Mesendoderm (in vitro differentiated cells): Measurements from ENCODE around the gene SURF4.

ENCODE experiments used
- DNase-seq: peaks from one replicate; pipeline ENCODE4 v3.0.0; 2013
- H2AK5ac ChIP-seq: 2 replicates; pipeline ENCODE4 v1.6.1; 2013; ENCODE audit warnings: low read length, inconsistent platforms
- H2BK120ac ChIP-seq: 2 replicates; pipeline ENCODE4 v1.6.1; 2013; ENCODE audit warnings: low read depth, mild to moderate bottlenecking, low read length, moderate library complexity, mixed read lengths
- H2BK15ac ChIP-seq: replicated peaks from 2 replicates; pipeline ENCODE4 v1.6.1; 2013; ENCODE audit warnings: low read depth, mild to moderate bottlenecking, moderate library complexity
- H2BK5ac ChIP-seq: 2 replicates; pipeline ENCODE4 v1.6.1; 2013; ENCODE audit warnings: low read length, inconsistent platforms
- H3K18ac ChIP-seq: 2 replicates; pipeline ENCODE4 v1.6.1; 2013; ENCODE audit warnings: mild to moderate bottlenecking, low read length, mixed read lengths
- H3K23ac ChIP-seq: one replicate; pipeline ENCODE4 v1.6.1; 2013; ENCODE audit warnings: low read length
- H3K27ac ChIP-seq: 2 replicates; pipeline ENCODE4 v1.5.1; 2013; ENCODE audit warnings: low read depth, mild to moderate bottlenecking, inconsistent platforms, low read length, moderate library complexity
- H3K27me3 ChIP-seq: 2 replicates; pipeline ENCODE4 v1.6.1; 2013; ENCODE audit warnings: low read length, control low read depth, mild to moderate bottlenecking, inconsistent platforms; ENCODE audit not compliant: insufficient read depth, poor library complexity
- H3K36me3 ChIP-seq: 2 replicates; pipeline ENCODE4 v1.6.1; 2013; ENCODE audit warnings: low read length, inconsistent platforms; ENCODE audit not compliant: control insufficient read depth, insufficient read depth
- H3K4ac ChIP-seq: one replicate; pipeline ENCODE4 v1.6.1; 2013; ENCODE audit warnings: low read depth, mild to moderate bottlenecking, low read length, moderate library complexity
- H3K4me1 ChIP-seq: 2 replicates; pipeline ENCODE4 v1.6.1; 2013; ENCODE audit warnings: low read depth, low read length, inconsistent platforms; ENCODE audit not compliant: control insufficient read depth
- H3K4me2 ChIP-seq: 2 replicates; pipeline ENCODE4 v1.6.1; 2013; ENCODE audit warnings: low read length
- H3K4me3 ChIP-seq: 2 replicates; pipeline ENCODE4 v1.5.1; 2013; ENCODE audit warnings: mild to moderate bottlenecking, low read length
- H3K56ac ChIP-seq: one replicate; pipeline ENCODE4 v1.6.1; 2013; ENCODE audit warnings: low read length
- H3K79me1 ChIP-seq: 2 replicates; pipeline ENCODE4 v1.6.1; 2013; ENCODE audit warnings: low read length, inconsistent platforms
- H3K79me2 ChIP-seq: 2 replicates; pipeline ENCODE4 v1.6.1; 2013; ENCODE audit warnings: mild to moderate bottlenecking, low read length; ENCODE audit not compliant: control insufficient read depth, insufficient read depth
- H3K9ac ChIP-seq: 2 replicates; pipeline ENCODE4 v1.6.1; 2013; ENCODE audit warnings: low read length, inconsistent platforms
- H4K5ac ChIP-seq: one replicate; pipeline ENCODE4 v1.6.1; 2013; ENCODE audit warnings: low read length
- H4K8ac ChIP-seq: one replicate; pipeline ENCODE4 v1.6.1; 2013; ENCODE audit warnings: low read depth, mild to moderate bottlenecking, control low read depth, low read length, moderate library complexity
- WGBS: extraction: QIAGEN DNeasy Blood & Tissue Kit; methylation state at CpG from one replicate; pipeline ENCODE4 v1.1.7; 2013; ENCODE audit warnings: low lambda C conversion rate, missing lambda C conversion rate; ENCODE audit not compliant: insufficient coverage; ENCODE audit errors: extremely low coverage; 5-methylcytosine and 5-hydroxymethylcytosine counted together

SURF4 gene

GRCh38 chr9:133347515-133347984 is 28.3 kb downstream of the SURF4 start:
- Histone ChIP-seq H3K4ac (peak overlapping the region; percentile 82), H2AK5ac (no peak overlapping the region), H3K56ac (peak overlapping the region; percentile 96), H2BK15ac (no peak overlapping the region), H3K9ac (peak overlapping the region; percentile 90), H3K27me3 (no peaks in the 10 kb centered on the region), H4K8ac (no peak overlapping the region), H3K18ac (peak overlapping the region; percentile 93), H2BK5ac (peak overlapping the region; percentile 31), H2BK120ac (peak overlapping the region; percentile 40), H3K4me2 (peak overlapping the region; percentile 29), H3K23ac (peak overlapping the region; percentile 76), H3K36me3 (peaks cover 30% of the 10 kb centered on the region), H3K4me3 (peak overlapping the region; percentile 90), H3K79me1 (peaks cover 29% of the 10 kb centered on the region), H4K5ac (no peak overlapping the region), H3K4me1 (no peaks in the 10 kb centered on the region), H3K79me2 (peaks cover 43% of the 10 kb centered on the region), H3K27ac (peak overlapping the region; percentile 54)
- DNase-seq: peak; percentile 50
- no CpG with 5 or more reads among the region's 41 CpGs for WGBS

- Histone ChIP-seq H2BK15ac (no peak overlapping the region), H3K4ac (no peak overlapping the region), H3K4me2 (peak overlapping the region; percentile 87), H2BK5ac (no peak overlapping the region), H2AK5ac (no peak overlapping the region), H3K27me3 (no peaks in the 10 kb centered on the region), H3K36me3 (peaks cover 22% of the 10 kb centered on the region), H3K9ac (peak overlapping the region; percentile 90), H3K79me2 (peaks cover 43% of the 10 kb centered on the region), H2BK120ac (no peak overlapping the region), H3K79me1 (peaks cover 29% of the 10 kb centered on the region), H3K18ac (no peak overlapping the region), H3K4me3 (no peak overlapping the region), H3K27ac (no peak overlapping the region), H3K23ac (no peak overlapping the region), H4K5ac (no peak overlapping the region), H3K56ac (peak overlapping the region; percentile 45), H3K4me1 (no peaks in the 10 kb centered on the region), H4K8ac (no peak overlapping the region)
- no peak for DNase-seq
- WGBS: no CpG with 5 or more reads among the region's 15 CpGs
Observed at GRCh38 chr9:133346021-133346785, 29.7 kb downstream of the SURF4 start.

- Histone ChIP-seq H3K36me3 (peaks cover 18% of the 10 kb centered on the region), H3K27ac (no peak overlapping the region), H3K4ac (no peak overlapping the region), H3K18ac (no peak overlapping the region), H3K56ac (no peak overlapping the region), H2BK15ac (no peak overlapping the region), H3K4me1 (no peaks in the 10 kb centered on the region), H4K5ac (no peak overlapping the region), H3K23ac (no peak overlapping the region), H3K79me1 (peaks cover 29% of the 10 kb centered on the region), H3K4me3 (no peak overlapping the region), H2BK5ac (no peak overlapping the region), H3K79me2 (peaks cover 43% of the 10 kb centered on the region), H3K27me3 (no peaks in the 10 kb centered on the region), H4K8ac (no peak overlapping the region), H2BK120ac (no peak overlapping the region), H3K9ac (no peak overlapping the region), H2AK5ac (no peak overlapping the region), H3K4me2 (no peak overlapping the region)
- no peak for DNase-seq
- no CpG with 5 or more reads among the region's 6 CpGs for WGBS
Observed at GRCh38 chr9:133345596-133345995, 30.3 kb downstream of the SURF4 start.

- DNase-seq: no peak
- Histone ChIP-seq H3K4ac (no peak overlapping the region), H4K5ac (no peak overlapping the region), H2BK15ac (no peak overlapping the region), H3K79me2 (peaks cover 39% of the 10 kb centered on the region), H2BK120ac (no peak overlapping the region), H3K27me3 (no peaks in the 10 kb centered on the region), H3K79me1 (peaks cover 23% of the 10 kb centered on the region), H4K8ac (no peak overlapping the region), H3K4me1 (no peaks in the 10 kb centered on the region), H3K23ac (no peak overlapping the region), H3K9ac (no peak overlapping the region), H3K18ac (no peak overlapping the region), H3K56ac (no peak overlapping the region), H3K4me2 (no peak overlapping the region), H3K27ac (no peak overlapping the region), H3K4me3 (no peak overlapping the region), H3K36me3 (peaks cover 15% of the 10 kb centered on the region), H2AK5ac (no peak overlapping the region), H2BK5ac (no peak overlapping the region)
- WGBS: no CpG with 5 or more reads among the region's 12 CpGs
Observed at GRCh38 chr9:133344979-133345378, 30.9 kb downstream of the SURF4 start.

GRCh38 chr9:133344071-133344470 is 31.8 kb downstream of the SURF4 start:
- Histone ChIP-seq H2BK5ac (no peak overlapping the region), H2BK120ac (no peak overlapping the region), H3K4me3 (no peak overlapping the region), H3K9ac (no peak overlapping the region), H3K4me1 (no peaks in the 10 kb centered on the region), H3K4ac (no peak overlapping the region), H4K5ac (no peak overlapping the region), H3K4me2 (no peak overlapping the region), H3K27me3 (no peaks in the 10 kb centered on the region), H3K79me2 (peaks cover 31% of the 10 kb centered on the region), H2AK5ac (no peak overlapping the region), H3K18ac (no peak overlapping the region), H4K8ac (no peak overlapping the region), H3K56ac (no peak overlapping the region), H3K23ac (no peak overlapping the region), H3K79me1 (peaks cover 18% of the 10 kb centered on the region), H3K36me3 (peaks cover 15% of the 10 kb centered on the region), H2BK15ac (no peak overlapping the region), H3K27ac (no peak overlapping the region)
- no CpG with 5 or more reads among the region's 19 CpGs for WGBS
- no peak for DNase-seq
